GM19372 (cell line): Measurements from ENCODE around the gene SLC2A8.

Source experiments
- ATAC-seq: cut with Tn5 transposase; IDR thresholded peaks from one replicate; pipeline ENCODE4 v1.9.1; 2021; ENCODE audit warnings: mild to moderate bottlenecking, low read depth, moderate library complexity; ENCODE audit not compliant: unreplicated experiment

The SLC2A8 gene

DNA sequence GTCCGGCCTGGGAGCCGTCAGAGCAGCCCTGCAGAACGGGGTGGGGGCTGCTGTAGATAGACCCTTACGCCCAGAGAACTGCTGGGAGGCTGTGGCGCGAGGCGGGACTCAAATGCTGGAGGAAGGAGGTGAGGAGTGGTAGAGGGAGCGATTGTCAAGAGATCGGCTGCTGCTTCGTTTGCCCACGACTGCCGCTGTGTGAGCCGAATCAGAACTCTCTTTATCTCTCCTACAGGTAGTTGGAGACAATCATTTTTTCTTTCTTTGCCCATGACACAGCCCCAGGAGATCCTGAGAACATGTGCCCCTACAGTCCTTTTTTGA lies 27.7 kb downstream of the SLC2A8 start:
- peak; percentile 7 for ATAC-seq

- no peak for ATAC-seq
Measured at GRCh38 chr9:127426756-127427155, 29.8 kb downstream of the SLC2A8 start.

DNA sequence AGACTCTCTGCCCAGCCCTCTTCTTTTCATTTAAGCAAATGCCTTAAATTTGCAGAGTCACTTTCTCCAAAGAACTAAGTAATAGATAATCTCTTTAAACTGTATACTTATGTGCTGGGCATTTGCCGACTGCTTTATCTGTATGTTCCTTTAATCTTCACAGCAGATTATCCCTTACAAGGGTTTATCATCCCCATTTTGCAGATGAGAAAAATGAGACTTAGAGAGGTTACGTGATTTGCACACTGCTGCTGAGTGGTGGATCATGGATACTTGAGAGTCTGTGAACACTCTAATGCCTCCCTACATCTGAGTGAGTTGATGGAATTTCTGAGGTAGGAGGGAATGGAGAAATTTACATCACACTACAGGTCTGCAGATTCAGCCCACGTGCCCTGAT lies 31.4 kb downstream of the SLC2A8 start:
- no peak for ATAC-seq

- ATAC-seq = no peak
Measured at GRCh38 chr9:127430415-127430814, 33.4 kb downstream of the SLC2A8 start.

DNA sequence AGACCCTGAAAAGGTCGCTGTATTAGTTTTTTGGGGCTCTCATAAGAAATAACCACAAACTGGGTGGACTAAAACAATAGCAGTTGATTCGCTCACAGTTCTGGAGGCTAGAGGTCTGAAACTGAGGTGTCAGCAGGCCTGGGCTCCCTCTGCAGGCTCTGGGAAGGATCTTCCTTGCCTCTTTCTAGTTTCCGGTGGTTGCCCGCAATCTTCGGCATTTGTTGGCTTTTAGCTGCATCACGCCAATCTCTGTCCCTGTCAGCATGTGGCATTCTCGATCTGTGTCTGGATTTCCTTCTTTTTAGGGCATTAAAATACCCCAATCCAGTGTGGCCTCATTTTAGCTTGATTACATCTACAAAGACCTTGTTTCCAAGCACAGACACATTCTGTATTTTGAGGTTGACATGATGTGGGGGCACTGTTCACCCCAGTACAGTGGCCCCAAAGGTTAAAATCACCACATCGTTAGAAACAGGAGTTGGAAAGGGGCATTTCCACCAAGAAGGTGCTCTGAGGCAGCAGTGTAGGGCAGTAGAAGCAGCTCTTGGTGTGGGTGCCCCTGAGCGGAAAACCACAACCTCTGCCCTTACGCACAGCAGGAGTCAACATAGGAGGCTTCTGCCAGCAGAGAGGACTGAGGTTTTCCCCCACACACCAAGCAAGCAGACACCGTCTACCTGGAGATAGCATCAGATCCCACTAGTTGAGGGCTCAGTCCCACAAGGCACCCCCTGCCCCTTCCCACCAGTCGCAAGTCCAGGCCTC lies 40.7 kb downstream of the SLC2A8 start:
- ATAC-seq = no peak

- ATAC-seq = no peak
Measured at GRCh38 chr9:127438394-127438793, 41.4 kb downstream of the SLC2A8 start.

DNA sequence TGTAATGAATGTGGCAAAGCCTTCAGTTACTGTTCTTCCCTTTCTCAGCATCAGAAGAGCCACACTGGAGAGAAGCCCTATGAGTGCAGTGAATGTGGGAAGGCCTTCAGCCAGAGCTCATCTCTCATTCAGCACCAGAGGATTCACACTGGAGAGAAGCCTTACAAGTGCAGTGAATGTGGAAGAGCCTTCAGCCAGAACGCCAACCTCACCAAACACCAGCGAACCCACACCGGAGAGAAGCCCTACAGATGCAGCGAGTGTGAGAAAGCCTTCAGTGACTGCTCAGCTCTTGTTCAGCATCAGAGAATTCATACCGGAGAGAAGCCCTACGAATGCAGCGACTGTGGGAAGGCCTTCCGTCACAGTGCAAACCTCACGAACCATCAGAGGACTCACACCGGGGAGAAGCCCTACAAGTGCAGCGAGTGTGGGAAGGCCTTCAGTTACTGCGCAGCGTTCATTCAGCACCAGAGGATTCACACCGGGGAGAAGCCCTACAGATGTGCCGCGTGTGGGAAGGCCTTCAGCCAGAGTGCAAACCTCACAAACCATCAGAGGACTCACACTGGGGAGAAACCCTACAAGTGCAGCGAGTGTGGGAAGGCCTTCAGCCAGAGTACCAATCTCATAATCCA lies 47.4 kb downstream of the SLC2A8 start:
- no peak for ATAC-seq

DNA sequence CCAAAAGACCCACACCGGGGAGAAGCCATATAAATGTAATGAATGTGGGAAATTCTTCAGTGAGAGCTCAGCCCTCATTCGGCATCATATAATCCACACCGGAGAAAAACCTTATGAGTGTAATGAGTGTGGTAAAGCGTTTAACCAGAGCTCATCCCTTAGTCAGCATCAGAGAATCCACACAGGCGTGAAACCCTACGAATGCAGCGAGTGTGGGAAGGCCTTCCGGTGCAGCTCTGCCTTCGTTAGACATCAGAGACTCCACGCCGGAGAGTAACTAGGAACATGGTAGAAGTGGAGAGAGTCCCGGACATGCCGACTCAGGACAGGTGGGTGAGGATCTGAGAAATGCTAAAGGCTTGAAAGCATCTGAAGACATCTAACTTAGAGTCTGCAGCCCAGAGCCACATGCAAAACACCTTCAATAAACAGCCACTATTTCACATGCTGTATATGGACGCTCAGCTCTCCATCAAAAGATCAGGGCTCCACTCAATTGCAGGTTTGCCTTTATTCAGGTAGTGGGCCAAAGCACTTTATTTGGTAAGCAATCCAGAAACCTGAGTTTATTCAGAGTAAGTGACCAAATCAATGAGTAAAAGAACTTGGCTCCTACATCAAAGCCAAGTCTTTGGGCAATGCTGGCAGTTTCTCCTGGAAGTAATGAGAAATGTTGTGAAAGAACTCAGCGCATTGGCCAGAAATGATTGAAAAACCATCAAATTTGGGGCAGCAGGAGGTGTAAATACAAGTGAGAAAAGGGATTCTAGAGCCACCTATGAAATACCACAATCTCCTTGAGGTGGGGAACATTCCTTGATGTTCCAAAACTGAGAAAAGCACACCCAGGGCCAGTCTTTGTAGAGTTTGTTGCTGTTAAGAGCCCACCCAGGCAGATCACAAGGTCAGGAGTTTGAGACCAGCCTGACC lies 48.2 kb downstream of the SLC2A8 start:
- ATAC-seq = no peak

- ATAC-seq = no peak
Measured at GRCh38 chr9:127445851-127446712, 49.1 kb downstream of the SLC2A8 start.

DNA sequence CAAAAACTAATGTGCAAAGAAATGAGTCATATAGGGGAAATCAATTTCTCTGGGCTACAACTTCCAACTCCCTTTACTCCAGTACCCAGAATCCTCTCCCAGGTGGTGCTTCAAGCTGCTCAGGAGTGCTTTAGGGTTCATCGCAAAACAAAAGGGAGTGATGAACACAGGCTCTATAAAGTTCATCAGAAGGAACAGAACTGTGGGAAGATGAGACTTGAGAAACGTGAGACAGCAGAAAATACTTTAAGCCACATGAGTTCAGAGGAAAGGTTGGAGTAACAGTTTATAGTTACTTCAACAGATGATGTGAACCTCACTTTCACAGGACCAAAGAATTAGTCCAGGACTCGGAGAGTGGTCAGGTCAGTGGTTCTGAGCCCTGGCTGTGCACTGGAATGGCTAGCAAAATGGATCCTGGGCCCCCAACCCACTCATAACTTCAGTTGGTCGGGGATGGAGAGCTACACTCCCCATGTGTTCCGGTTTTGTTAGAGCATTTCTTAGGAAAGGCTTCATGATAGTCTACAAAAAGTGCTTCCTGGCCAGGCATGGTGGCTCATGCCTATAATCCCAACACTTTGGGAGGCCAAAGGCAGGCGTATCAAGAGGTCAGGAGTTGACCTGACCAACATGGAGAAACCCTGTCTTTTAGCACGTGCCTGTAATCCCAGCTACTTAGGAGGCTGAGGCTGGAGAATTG lies 49.9 kb downstream of the SLC2A8 start:
- ATAC-seq = no peak

- ATAC-seq = no peak
Measured at GRCh38 chr9:127447416-127448111, 50.6 kb downstream of the SLC2A8 start.

DNA sequence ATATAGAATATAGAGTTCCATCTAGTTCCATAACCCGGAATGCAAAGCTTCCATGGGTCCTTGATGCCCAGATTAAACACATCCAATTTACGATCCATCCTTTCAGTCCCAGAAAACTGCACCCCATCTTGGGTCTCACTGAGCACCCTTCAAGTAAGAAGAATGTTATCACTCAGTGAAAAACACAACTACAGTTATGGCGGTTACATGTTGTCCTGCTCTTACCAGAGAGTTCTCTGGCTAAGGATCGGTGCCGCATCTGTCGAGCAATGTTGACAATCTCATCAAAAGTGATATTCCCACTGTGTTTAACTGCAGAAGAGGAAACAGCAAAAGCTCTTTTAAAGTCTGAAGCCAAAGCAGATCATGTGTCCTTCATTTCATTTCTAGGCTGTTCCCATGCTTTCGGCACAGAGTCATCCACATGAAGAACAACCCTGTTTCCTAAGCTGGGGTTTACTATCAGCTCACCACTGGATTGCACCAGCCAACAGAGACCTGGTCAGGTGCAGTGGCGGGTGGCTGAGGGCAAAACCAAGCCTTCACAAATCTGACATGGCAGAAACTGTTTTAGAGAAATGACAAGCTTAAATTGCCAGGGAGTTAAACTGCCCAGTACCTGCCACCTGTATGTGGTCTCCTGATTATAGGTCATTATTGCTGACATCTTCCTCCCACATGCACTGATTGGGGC lies 51.3 kb downstream of the SLC2A8 start:
- ATAC-seq = no peak

DNA sequence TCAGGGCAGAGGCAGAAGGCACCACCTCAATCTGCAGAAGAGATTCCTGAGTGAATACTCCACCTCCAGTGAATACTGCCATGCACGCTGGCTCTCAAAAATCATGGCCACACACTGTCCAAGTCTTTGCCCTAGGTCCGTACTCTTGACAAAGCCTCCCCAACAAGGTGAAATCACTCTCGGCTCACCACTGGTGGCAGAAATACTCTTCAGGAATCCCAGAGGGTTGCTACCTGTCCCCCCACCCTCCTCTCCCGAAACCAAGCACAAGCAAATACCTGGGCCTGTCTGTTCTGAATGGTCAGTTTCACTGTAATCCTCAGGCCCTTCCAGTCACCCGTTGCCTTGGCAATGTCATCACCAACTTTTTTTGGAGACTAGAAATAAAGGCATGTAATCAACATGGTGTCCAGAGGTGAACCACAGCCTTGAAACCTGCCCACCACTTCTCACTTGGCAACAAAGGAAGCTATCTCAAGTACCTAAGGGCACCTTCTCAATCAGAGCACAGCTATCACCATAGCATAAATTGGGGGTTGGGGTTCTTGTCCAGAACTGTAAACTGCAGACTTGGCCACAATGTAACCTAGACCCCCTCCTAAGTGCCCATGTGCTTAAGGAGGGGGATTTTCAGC lies 52.5 kb downstream of the SLC2A8 start:
- ATAC-seq = no peak

DNA sequence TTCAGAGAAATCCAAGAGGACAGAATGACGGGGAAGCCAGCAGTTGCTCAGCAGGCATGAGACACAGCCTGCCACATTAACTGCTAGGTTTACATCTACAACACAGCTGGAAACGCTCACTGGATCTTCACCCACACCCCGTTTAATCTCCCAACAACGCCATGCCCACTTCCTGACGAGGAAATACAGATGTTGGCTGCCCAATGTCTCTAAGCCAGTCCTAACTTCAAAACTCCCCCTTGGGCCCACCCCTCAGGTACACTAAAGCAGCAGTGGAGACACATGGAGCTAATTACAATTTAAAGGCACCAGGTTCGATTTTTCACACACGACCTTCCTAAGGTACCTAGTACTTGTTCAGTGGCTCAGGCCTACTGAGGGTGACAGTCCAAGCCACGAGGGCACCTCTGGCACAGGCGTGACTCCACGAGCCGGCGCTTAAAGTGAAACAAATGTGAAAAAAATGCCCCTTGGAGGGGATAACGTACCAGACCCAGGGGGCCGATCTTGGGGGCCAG lies 53.3 kb downstream of the SLC2A8 start:
- no peak for ATAC-seq

- ATAC-seq = peak; percentile 60
Measured at GRCh38 chr9:127450830-127451607, 54.0 kb downstream of the SLC2A8 start, which contains the start of the genes LRSAM1 and RPL12. TSS of gene LRSAM1 (plus strand) at chr9:127451510. CDS start at chr9:127454528, 3,018 bp downstream. TSS of gene RPL12 (minus strand) at chr9:127451406. CDS start at chr9:127451317, 89 bp downstream.

- ATAC-seq = peak; percentile 16
Measured at GRCh38 chr9:127451608-127451857, 54.6 kb downstream of the SLC2A8 start.
